Measurements from ENCODE around the gene AGBL3. TPM values are rescaled to one million over a fixed set of nuclear protein-coding genes. Genes with fewer than 3 reads are reported as not detected.
"Not testable (repeated sequence)": the region's sequence is repeated elsewhere in the genome, so short reads cannot be mapped to it uniquely, and the experiment has no call there.

AGBL3 gene
- total RNA-seq, 1 donor from 2014 or later = 4.1 TPM

GRCh38 chr7:135168489-135169140, 182.3 kb downstream of the AGBL3 start:
- no peak for DNase-seq (ENCODE audit: low spot score)

GRCh38 chr7:135169141-135169963, 183.0 kb downstream of the AGBL3 start:
- DNase-seq (ENCODE audit: low spot score) = no peak

- DNase-seq (ENCODE audit: low spot score) = no peak
Observed at GRCh38 chr7:135169964-135170273, 183.6 kb downstream of the AGBL3 start.

- peak; percentile 94 for DNase-seq (ENCODE audit: low spot score)
Observed at GRCh38 chr7:135170274-135170997, 184.1 kb downstream of the AGBL3 start, which contains the start of gene CYREN. Gene CYREN (minus strand): TSS chr7:135170707. CDS start chr7:135168922, 1,785 bp downstream.

GRCh38 chr7:135170998-135171481, 184.7 kb downstream of the AGBL3 start:
- not testable (repeated sequence) for DNase-seq (ENCODE audit: low spot score)

- peak; percentile 80 for DNase-seq (ENCODE audit: low spot score)
Observed at GRCh38 chr7:135171581-135172291, 185.4 kb downstream of the AGBL3 start.

GRCh38 chr7:135173916-135174315, 187.6 kb downstream of the AGBL3 start:
- not testable (repeated sequence) for DNase-seq (ENCODE audit: low spot score)

- DNase-seq (ENCODE audit: low spot score) = no peak
Observed at GRCh38 chr7:135174941-135175340, 188.6 kb downstream of the AGBL3 start.

GRCh38 chr7:135175931-135176330, 189.6 kb downstream of the AGBL3 start:
- DNase-seq (ENCODE audit: low spot score) = no peak

GRCh38 chr7:135177028-135177696, 190.9 kb downstream of the AGBL3 start:
- no peak for DNase-seq (ENCODE audit: low spot score)

- no peak for DNase-seq (ENCODE audit: low spot score)
Observed at GRCh38 chr7:135178364-135178763, 192.1 kb downstream of the AGBL3 start.

- DNase-seq (ENCODE audit: low spot score) = peak; percentile 49
Observed at GRCh38 chr7:135179321-135179925, 193.1 kb downstream of the AGBL3 start.

- no peak for DNase-seq (ENCODE audit: low spot score)
Observed at GRCh38 chr7:135180122-135180521, 193.8 kb downstream of the AGBL3 start.

GRCh38 chr7:135181261-135181928, 195.1 kb downstream of the AGBL3 start:
- DNase-seq (ENCODE audit: low spot score) = no peak

GRCh38 chr7:135181929-135182678, 195.8 kb downstream of the AGBL3 start:
- no peak for DNase-seq (ENCODE audit: low spot score)

GRCh38 chr7:135183478-135183877, 197.2 kb downstream of the AGBL3 start:
- DNase-seq (ENCODE audit: low spot score) = no peak

- DNase-seq (ENCODE audit: low spot score) = no peak
Observed at GRCh38 chr7:135184254-135184841, 198.0 kb downstream of the AGBL3 start.

All from mucosa of gallbladder (tissue), 1 donor.